ENCODE results near the gene SUPT20H. TPM values are rescaled to one million over a fixed set of nuclear protein-coding genes. Genes with fewer than 3 reads are reported as not detected.
A peak's percentile ranks its signal among the peaks of the same experiment; 100 is the strongest.

SUPT20H gene
- polyA plus RNA-seq, 3 donors = 24.7 to 39.8 (median 35.5) TPM

DNA sequence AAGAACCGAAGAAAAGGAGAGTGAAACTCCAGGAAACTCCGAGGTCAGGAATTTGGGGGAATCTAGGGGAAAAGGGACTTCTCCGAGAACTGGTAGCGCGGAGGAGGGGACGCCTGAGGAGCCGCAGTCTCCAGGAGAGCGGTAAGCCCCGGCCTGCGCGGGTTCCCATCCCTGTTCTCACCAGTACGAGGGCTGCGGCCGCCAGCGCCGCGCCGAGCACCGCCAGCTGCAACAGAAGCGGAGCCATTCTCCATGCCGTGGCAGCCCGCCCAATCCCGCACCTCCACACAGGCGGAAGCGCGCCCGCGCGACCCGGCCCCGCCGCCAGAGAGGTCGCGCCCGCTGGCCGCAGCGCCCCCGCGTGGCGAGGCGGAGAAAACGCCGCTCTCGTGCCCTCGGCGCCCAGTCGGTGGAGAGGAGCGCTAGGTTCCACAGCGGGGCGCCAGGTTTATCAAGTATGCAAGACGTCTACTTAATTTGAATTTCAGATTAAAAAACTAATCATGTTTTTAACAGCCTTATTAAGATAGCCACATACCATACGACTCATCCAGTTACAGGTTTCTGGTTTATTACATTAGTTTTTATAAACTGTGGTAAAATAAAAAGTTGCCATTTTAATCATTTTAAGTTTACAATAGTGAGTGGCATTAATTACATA, 60.3 kb downstream of the SUPT20H start, which contains the start of gene ALG5:
TSS of gene ALG5 (minus strand) at position 287 of the 661 bp plus-strand sequence. CDS start at position 247, 40 bp downstream.
- Mint-ChIP-seq H3K27me3 (ENCODE audit: low read depth in 3 of 3) (no peaks in the 10 kb centered on the region), H3K9me3 (no peaks in the 10 kb centered on the region), H3K4me3 (peak within 1 kb of the TSS; percentile 100), H3K27ac (peak within 1 kb of the TSS; percentile 99 to 100 (median 100)), H3K4me1 (peaks cover 24% of the 10 kb centered on the region), H3K36me3 (peaks cover 18 to 22% of the 10 kb centered on the region in 2 donors)
- Histone ChIP-seq H3K4me1 (ENCODE audit: control insufficient read depth in 1 of 2, insufficient read depth in 2 of 2, low read length in 2 of 2) (peaks cover 17 to 25% of the 10 kb centered on the region in 2 donors), H3K36me3 (replicated peaks in 1 of 2; ENCODE audit: control insufficient read depth in 1 of 2, insufficient read depth in 2 of 2, low read length in 2 of 2) (peaks cover 21 to 34% of the 10 kb centered on the region in 2 donors), H3K9me3 (replicated peaks in 1 of 2; ENCODE audit: control insufficient read depth in 1 of 2, insufficient read depth in 1 of 2, low read length in 2 of 2) (no peaks in the 10 kb centered on the region), H3K79me2 (ENCODE audit: insufficient read depth, low read length) (peaks cover 55% of the 10 kb centered on the region), H3K27ac (ENCODE audit: low read depth in 1 of 2, low read length in 2 of 2) (peak within 1 kb of the TSS; percentile 96 to 99), H4K20me1 (ENCODE audit: insufficient read depth, low read length) (no peaks in the 10 kb centered on the region), H2AFZ (ENCODE audit: insufficient read depth, low read depth, low read length, poor library complexity, severe bottlenecking) (peak within 1 kb of the TSS; percentile 95), H3K4me3 (replicated peaks in 1 of 3; ENCODE audit: low read depth in 2 of 3, low read length in 3 of 3) (peak within 1 kb of the TSS; percentile 92 to 96 (median 93)), H3K9ac (ENCODE audit: insufficient read depth, low read length, poor library complexity, severe bottlenecking) (peak within 1 kb of the TSS; percentile 98), H3K4me2 (replicated peaks; ENCODE audit: extremely low read depth, low read length, poor library complexity, severe bottlenecking) (peak within 1 kb of the TSS; percentile 98), H3K27me3 (ENCODE audit: control insufficient read depth in 2 of 2, insufficient read depth in 2 of 2, low read length in 2 of 2) (no peaks in the 10 kb centered on the region)
- 1% methylated on average over 50 of the region's 52 CpGs for WGBS (ENCODE audit: insufficient coverage)
- DNase-seq = peak; percentile 87 to 91 (median 87)
- intact Hi-C loops (cut with micrococcal nuclease) = loop anchor here in 1 of 2 donors (10.0 kb wide), 1 partner anchor 1356 kb away; no protein-coding TSS in a partner anchor
- TF ChIP-seq, protein P1, sequence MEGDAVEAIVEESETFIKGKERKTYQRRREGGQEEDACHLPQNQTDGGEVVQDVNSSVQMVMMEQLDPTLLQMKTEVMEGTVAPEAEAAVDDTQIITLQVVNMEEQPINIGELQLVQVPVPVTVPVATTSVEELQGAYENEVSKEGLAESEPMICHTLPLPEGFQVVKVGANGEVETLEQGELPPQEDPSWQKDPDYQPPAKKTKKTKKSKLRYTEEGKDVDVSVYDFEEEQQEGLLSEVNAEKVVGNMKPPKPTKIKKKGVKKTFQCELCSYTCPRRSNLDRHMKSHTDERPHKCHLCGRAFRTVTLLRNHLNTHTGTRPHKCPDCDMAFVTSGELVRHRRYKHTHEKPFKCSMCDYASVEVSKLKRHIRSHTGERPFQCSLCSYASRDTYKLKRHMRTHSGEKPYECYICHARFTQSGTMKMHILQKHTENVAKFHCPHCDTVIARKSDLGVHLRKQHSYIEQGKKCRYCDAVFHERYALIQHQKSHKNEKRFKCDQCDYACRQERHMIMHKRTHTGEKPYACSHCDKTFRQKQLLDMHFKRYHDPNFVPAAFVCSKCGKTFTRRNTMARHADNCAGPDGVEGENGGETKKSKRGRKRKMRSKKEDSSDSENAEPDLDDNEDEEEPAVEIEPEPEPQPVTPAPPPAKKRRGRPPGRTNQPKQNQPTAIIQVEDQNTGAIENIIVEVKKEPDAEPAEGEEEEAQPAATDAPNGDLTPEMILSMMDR (IDR thresholded peaks at IDR 0.05) = peak; percentile 98

DNA sequence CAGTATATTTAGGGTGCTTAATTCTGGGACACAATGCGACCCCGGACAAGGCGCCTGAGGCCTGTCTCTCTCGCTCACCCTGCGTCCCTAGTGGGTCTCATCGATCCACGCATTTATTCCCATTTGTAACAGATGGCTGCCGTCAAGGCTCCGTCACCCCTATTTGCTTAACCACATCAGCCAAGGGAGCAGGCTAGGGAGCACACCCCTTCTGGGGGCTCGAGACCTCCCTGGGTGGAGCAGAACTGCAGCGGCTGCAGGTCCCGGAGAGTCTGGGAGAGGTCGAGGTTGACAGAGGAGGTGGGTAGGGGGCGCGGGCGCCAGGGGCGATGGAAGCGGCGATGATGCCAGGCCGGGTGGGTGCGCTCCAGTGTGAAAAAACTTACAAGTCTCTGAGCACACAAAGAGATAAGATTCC, 60.9 kb downstream of the SUPT20H start:
- H3K4me3 Mint-ChIP-seq = peak overlapping the region; percentile 100
- Histone ChIP-seq H3K4me2 (replicated peaks; ENCODE audit: extremely low read depth, low read length, poor library complexity, severe bottlenecking) (peak overlapping the region; percentile 98), H3K27ac (ENCODE audit: low read depth in 1 of 2, low read length in 2 of 2) (peak overlapping the region; percentile 60 to 99), H3K79me2 (ENCODE audit: insufficient read depth, low read length) (peaks cover 55% of the 10 kb centered on the region), H3K36me3 (replicated peaks in 1 of 2; ENCODE audit: control insufficient read depth in 1 of 2, insufficient read depth in 2 of 2, low read length in 2 of 2) (peaks cover 21 to 34% of the 10 kb centered on the region in 2 donors), H4K20me1 (ENCODE audit: insufficient read depth, low read length) (no peaks in the 10 kb centered on the region), H3K4me1 (ENCODE audit: control insufficient read depth in 1 of 2, insufficient read depth in 2 of 2, low read length in 2 of 2) (peaks cover 17 to 25% of the 10 kb centered on the region in 2 donors), H3K9me3 (replicated peaks in 1 of 2; ENCODE audit: control insufficient read depth in 1 of 2, insufficient read depth in 1 of 2, low read length in 2 of 2) (no peaks in the 10 kb centered on the region), H2AFZ (ENCODE audit: insufficient read depth, low read depth, low read length, poor library complexity, severe bottlenecking) (peak overlapping the region; percentile 95), H3K9ac (ENCODE audit: insufficient read depth, low read length, poor library complexity, severe bottlenecking) (peak overlapping the region; percentile 98), H3K27me3 (ENCODE audit: control insufficient read depth in 2 of 2, insufficient read depth in 2 of 2, low read length in 2 of 2) (no peaks in the 10 kb centered on the region), H3K4me3 (replicated peaks in 1 of 3; ENCODE audit: low read depth in 2 of 3, low read length in 3 of 3) (peak overlapping the region; percentile 92 to 96 (median 93))
- intact Hi-C loops (cut with micrococcal nuclease) = loop anchor here in 1 of 2 donors (10.0 kb wide), 1 partner anchor 1356 kb away; no protein-coding TSS in a partner anchor
- H3K27ac Mint-ChIP-seq = peak overlapping the region; percentile 86 to 99 (median 93)
- WGBS (ENCODE audit: insufficient coverage) = 0% methylated on average over 19 of the region's 21 CpGs
- peaks cover 20 to 22% of the 10 kb centered on the region in 2 donors for H3K36me3 Mint-ChIP-seq
- TF ChIP-seq, protein P1 (IDR thresholded peaks at IDR 0.05) = no peak
- DNase-seq = peak in 1 of 3 donors; percentile 11
- H3K27me3 Mint-ChIP-seq (ENCODE audit: low read depth in 3 of 3) = no peaks in the 10 kb centered on the region
- H3K4me1 Mint-ChIP-seq = peaks cover 24% of the 10 kb centered on the region
- no peaks in the 10 kb centered on the region for H3K9me3 Mint-ChIP-seq
